Upper lobe of right lung (tissue), 1 donor: ENCODE measurements around the gene CADPS2. TPM values are rescaled to one million over a fixed set of nuclear protein-coding genes. Genes with fewer than 3 reads are reported as not detected.

ENCODE experiments used
- ATAC-seq: fragments of 200-7000 bp; cut with Tn5 transposase; one replicate; pipeline ENCODE4 v1.9.1; 2020; ENCODE audit warnings: mild to moderate bottlenecking, moderate library complexity
- DNase-seq: peaks from one replicate; pipeline ENCODE4 v3.0.0-alpha.2; 2020
- H3K27ac ChIP-seq: fragments of 200-600 bp; one replicate; pipeline ENCODE4 v1.8.0; 2022
- H3K27me3 ChIP-seq: fragments of 200-600 bp; one replicate; pipeline ENCODE4 v1.8.0; 2022; ENCODE audit warnings: mild to moderate bottlenecking
- H3K36me3 ChIP-seq: fragments of 200-600 bp; one replicate; pipeline ENCODE4 v1.8.0; 2022
- H3K4me1 ChIP-seq: fragments of 200-600 bp; one replicate; pipeline ENCODE4 v1.8.0; 2022
- H3K4me3 ChIP-seq: fragments of 200-600 bp; one replicate; pipeline ENCODE4 v1.8.0; 2022; ENCODE audit warnings: mild to moderate bottlenecking
- H3K9me3 ChIP-seq: fragments of 200-600 bp; one replicate; pipeline ENCODE4 v1.8.0; 2022
- CTCF ChIP-seq: fragments of 200-600 bp; IDR thresholded peaks from one replicate; pipeline ENCODE4 v1.8.0; 2022; ENCODE audit warnings: antibody characterized with exemption
- intact Hi-C: fragments of 100-400 bp; cut with DNase I; formaldehyde crosslinking; loops from one replicate; pipeline ENCODE4 v1.11.0; 2022
- total RNA-seq: library from RNA; stranded (reverse); fragmentation: NEBNext Ultra II Directional; extraction: Animal tissue kit (Norgen Biotek cat#: 25700); gene quantifications from one replicate; pipeline ENCODE4 v1.2.1, GENCODE V29; 2021
- donor health status: DM: no; HTN: yes; CAD: no; lungs with severe emphysema.

The CADPS2 gene
- total RNA-seq, 1 donor from 2014 or later = 46.1 TPM

- H3K27me3 ChIP-seq = no peaks in the 10 kb centered on the region
These were observed 159.4 kb downstream of the CADPS2 start for GRCh38 chr7:122726881-122727280.

DNA sequence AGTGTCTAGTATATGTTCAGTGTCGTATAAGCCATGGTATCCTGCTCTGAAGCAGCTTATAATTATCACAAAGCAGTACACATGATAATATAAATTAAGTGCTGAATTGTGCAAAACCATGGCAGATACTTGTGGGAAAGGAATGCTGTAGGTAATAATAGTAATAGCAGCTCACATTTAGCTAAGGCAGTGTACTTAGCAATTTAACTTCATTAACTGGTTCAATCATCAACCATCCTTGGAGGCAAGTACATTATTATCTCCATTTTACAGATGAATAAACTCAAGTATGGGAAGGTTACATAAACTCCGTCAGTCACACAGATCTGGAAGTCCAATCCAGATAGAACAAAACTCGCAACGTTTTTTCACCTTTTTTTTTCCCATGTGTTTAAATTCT is 161.9 kb downstream of the CADPS2 start:
- no peak for ATAC-seq
- Histone ChIP-seq H3K9me3 (no peaks in the 10 kb centered on the region), H3K27me3 (no peaks in the 10 kb centered on the region), H3K27ac (no peak overlapping the region), H3K4me1 (no peaks in the 10 kb centered on the region), H3K4me3 (no peak overlapping the region), H3K36me3 (no peaks in the 10 kb centered on the region)
- no peak for DNase-seq
- no peak for TF ChIP-seq CTCF
- intact Hi-C loops = no loop called here

More at GRCh38 chr7:122726881-122727280, 159.4 kb downstream of the CADPS2 start:
- intact Hi-C loops = no loop called here
- DNase-seq (no peak), ATAC-seq (no peak)
- Histone ChIP-seq H3K36me3 (no peaks in the 10 kb centered on the region), H3K27ac (no peak overlapping the region), H3K4me3 (no peak overlapping the region), H3K4me1 (no peaks in the 10 kb centered on the region), H3K9me3 (no peaks in the 10 kb centered on the region)
- TF ChIP-seq CTCF = no peak

GRCh38 chr7:122719010-122719578 is 167.2 kb downstream of the CADPS2 start:
- H3K27ac ChIP-seq = no peak overlapping the region
- TF ChIP-seq CTCF = no peak
- no peaks in the 10 kb centered on the region for H3K4me1 ChIP-seq
- ATAC-seq (no peak), DNase-seq (no peak)
- H3K9me3 ChIP-seq = no peaks in the 10 kb centered on the region
- intact Hi-C loops = no loop called here
- no peak overlapping the region for H3K4me3 ChIP-seq
- H3K36me3 ChIP-seq = no peaks in the 10 kb centered on the region
- no peaks in the 10 kb centered on the region for H3K27me3 ChIP-seq

DNA sequence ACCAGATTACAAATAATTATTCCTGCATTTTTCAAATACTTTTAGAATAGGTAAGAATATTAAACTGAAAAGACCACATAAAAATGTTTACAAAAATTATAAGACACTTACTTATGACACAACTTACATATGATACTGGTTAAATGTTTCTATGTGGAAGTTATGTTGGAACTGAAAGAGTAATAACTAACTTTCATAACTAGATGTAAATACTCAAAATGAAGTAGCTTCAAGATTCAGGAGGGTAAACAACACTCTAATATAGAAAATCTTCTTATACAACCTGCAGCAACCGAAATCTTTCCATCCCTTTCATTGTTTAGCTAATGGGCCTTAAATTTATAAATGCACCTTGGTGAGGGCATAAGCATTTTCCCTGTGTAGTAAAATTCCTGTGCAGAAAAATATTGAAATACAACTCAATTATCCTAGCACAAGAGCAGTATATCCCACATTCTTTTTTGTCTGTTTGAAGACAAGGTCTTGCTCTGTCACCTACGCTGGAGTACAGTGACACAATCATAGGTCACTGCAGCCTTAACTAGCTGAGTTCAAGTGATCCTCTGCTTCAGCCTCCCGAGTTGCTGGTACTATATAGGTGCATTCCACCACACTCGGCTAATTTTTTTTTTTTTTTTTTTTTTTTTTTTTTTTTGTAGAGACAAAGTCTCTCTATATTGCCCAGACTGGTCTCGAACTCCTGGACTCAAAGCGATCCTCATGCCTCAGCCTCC is 168.7 kb downstream of the CADPS2 start:
- no peak overlapping the region for H3K4me3 ChIP-seq
- DNase-seq (no peak), ATAC-seq (no peak)
- no peaks in the 10 kb centered on the region for H3K9me3 ChIP-seq
- no peaks in the 10 kb centered on the region for H3K36me3 ChIP-seq
- no peaks in the 10 kb centered on the region for H3K27me3 ChIP-seq
- no peaks in the 10 kb centered on the region for H3K4me1 ChIP-seq
- H3K27ac ChIP-seq = no peak overlapping the region
- intact Hi-C loops = no loop called here
- no peak for TF ChIP-seq CTCF

DNA sequence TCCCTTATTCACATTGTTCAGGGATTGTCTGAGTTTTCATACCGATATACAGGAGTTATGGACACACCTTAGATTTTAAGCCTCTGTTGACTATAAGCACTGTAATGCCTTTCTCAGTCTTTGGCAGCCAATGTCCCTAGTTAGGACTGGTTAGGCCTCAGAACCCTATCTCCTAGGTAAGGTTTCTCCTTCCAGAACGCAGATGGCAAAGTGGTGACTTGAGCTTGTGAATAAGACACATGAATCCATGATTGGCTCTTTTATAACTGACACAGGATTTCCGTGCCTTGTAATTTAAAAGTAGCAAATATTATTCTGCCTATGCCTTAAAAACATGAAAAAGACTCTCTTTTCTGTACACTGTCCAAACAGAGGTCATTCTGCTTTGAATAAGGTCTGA is 171.1 kb downstream of the CADPS2 start:
- no peak for TF ChIP-seq CTCF
- no peaks in the 10 kb centered on the region for H3K9me3 ChIP-seq
- intact Hi-C loops = no loop called here
- no peak overlapping the region for H3K27ac ChIP-seq
- DNase-seq (no peak), ATAC-seq (no peak)
- H3K4me3 ChIP-seq = no peak overlapping the region
- H3K4me1 ChIP-seq = no peaks in the 10 kb centered on the region
- no peaks in the 10 kb centered on the region for H3K36me3 ChIP-seq
- H3K27me3 ChIP-seq = no peaks in the 10 kb centered on the region
